SK-N-SH (cell line): ENCODE measurements around the gene ABHD12. TPM values are rescaled to one million over a fixed set of nuclear protein-coding genes. Genes with fewer than 3 reads are reported as not detected.

ENCODE experiments used
- CTCF ChIA-PET: fragments of 300-600, 350-600 bp; formaldehyde crosslinking; extraction: SDS; loops from one replicate; lab custom pipeline; 2021; lab: Yijun Ruan, JAX
- POLR2A ChIA-PET: fragments of 350-600 bp; sonication (Branson Sonifier 250); formaldehyde crosslinking; extraction: SDS; loops from one replicate; lab custom pipeline; 2020; ENCODE audit warnings: antibody characterized with exemption, inconsistent platforms; lab: Yijun Ruan, JAX
- DNase-seq: peaks from one replicate; pipeline ENCODE4 v3.0.0; 2012
- H2AFZ ChIP-seq: fragments of 200-600 bp; sonication (generic); 2 replicates; pipeline ENCODE4 v1.8.1; 2016; ENCODE audit warnings: antibody characterized with exemption, mild to moderate bottlenecking, low read depth
- H3F3A ChIP-seq: fragments of 200-600 bp; sonication (generic); replicated peaks from 2 replicates; pipeline ENCODE3; 2016; ENCODE audit warnings: antibody characterized with exemption, mild to moderate bottlenecking; ENCODE audit not compliant: insufficient read depth
- H3K27ac ChIP-seq, 2 experiments: fragments of 200-500 bp in 1 of 2; fragments of 200-600 bp in 1 of 2; sonication (Bioruptor generic) in 1 of 2; sonication (generic), shearing (Covaris generic) in 1 of 2; 2 replicates each; pipeline versions ENCODE4 v1.5.1 to v1.6.1; 2014 to 2016; ENCODE audit warnings: low read depth in 2 of 2, inconsistent platforms in 1 of 2, low read length in 1 of 2, mild to moderate bottlenecking in 1 of 2, mixed read lengths in 1 of 2
- H3K27me3 ChIP-seq: fragments of 200-600 bp; sonication (generic), shearing (Covaris generic); 2 replicates; pipeline ENCODE4 v1.6.1; 2016; ENCODE audit warnings: mixed run types; ENCODE audit not compliant: insufficient read depth
- H3K36me3 ChIP-seq, 2 experiments: fragments of 200-500 bp in 1 of 2; fragments of 200-600 bp in 1 of 2; sonication (Bioruptor generic) in 1 of 2; sonication (generic) in 1 of 2; replicated peaks in 1 of 2; 2 replicates each; pipeline versions ENCODE3 to v1.5.1; 2014 to 2016; ENCODE audit warnings: low read length in 1 of 2, mild to moderate bottlenecking in 1 of 2; ENCODE audit not compliant: insufficient read depth in 2 of 2, control insufficient read depth in 1 of 2
- H3K4me1 ChIP-seq, 2 experiments: fragments of 200-500 bp in 1 of 2; fragments of 200-600 bp in 1 of 2; sonication (Bioruptor generic) in 1 of 2; sonication (generic), shearing (Covaris generic) in 1 of 2; 2 replicates each; pipeline versions ENCODE4 v1.5.1 to v1.6.1; 2014 to 2016; ENCODE audit warnings: low read depth in 1 of 2, low read length in 1 of 2, mixed run types in 1 of 2; ENCODE audit not compliant: insufficient read depth in 2 of 2, control insufficient read depth in 1 of 2
- H3K4me2 ChIP-seq: fragments of 200-600 bp; sonication (generic), shearing (Covaris generic); 2 replicates; pipeline ENCODE4 v1.6.1; 2017; ENCODE audit warnings: mixed run types
- H3K4me3 ChIP-seq, 2 experiments: fragments of 200-500 bp in 1 of 2; fragments of 200-600 bp in 1 of 2; sonication (Bioruptor generic) in 1 of 2; sonication (generic), shearing (Covaris generic) in 1 of 2; 2 replicates each; pipeline versions ENCODE4 v1.5.1 to v1.8.1; 2014 to 2016; ENCODE audit warnings: low read depth in 2 of 2, inconsistent platforms in 1 of 2, low read length in 1 of 2, mild to moderate bottlenecking in 1 of 2, mixed read lengths in 1 of 2, moderate library complexity in 1 of 2
- H3K79me2 ChIP-seq: fragments of 200-600 bp; sonication (generic); 2 replicates; pipeline ENCODE4 v1.8.1; 2017; ENCODE audit warnings: mild to moderate bottlenecking; ENCODE audit not compliant: insufficient read depth
- H3K9ac ChIP-seq: fragments of 200-600 bp; sonication (generic); 2 replicates; pipeline ENCODE4 v1.6.1; 2017; ENCODE audit warnings: mixed run types
- H3K9me2 ChIP-seq: fragments of 200-600 bp; sonication (generic); 2 replicates; pipeline ENCODE4 v1.6.1; 2017; ENCODE audit warnings: mixed run types
- H3K9me3 ChIP-seq: fragments of 200-600 bp; sonication (generic); 2 replicates; pipeline ENCODE4 v1.6.1; 2017; ENCODE audit warnings: mixed run types, mild to moderate bottlenecking, moderate library complexity
- H4K20me1 ChIP-seq: fragments of 200-600 bp; sonication (generic); 2 replicates; pipeline ENCODE4 v1.6.1; 2017; ENCODE audit warnings: mild to moderate bottlenecking, mixed run types; ENCODE audit not compliant: insufficient read depth
- CHD2 ChIP-seq: fragments of 150-350 bp; IDR thresholded peaks from 2 replicates; pipeline ENCODE4 v1.6.1; 2018; ENCODE audit warnings: low read length; ENCODE audit not compliant: partially characterized antibody
- EZH2phosphoT487 ChIP-seq: fragments of 200-600 bp; sonication (generic); IDR thresholded peaks from 2 replicates; pipeline ENCODE4 v1.6.1; 2017; ENCODE audit warnings: low read depth, mixed run types, mild to moderate bottlenecking, antibody characterized with exemption, moderate library complexity, borderline replicate concordance
- FOXJ3 ChIP-seq: sonication (generic); formaldehyde crosslinking; IDR thresholded peaks from 2 replicates; pipeline ENCODE4 v1.5.1; 2020; ENCODE audit warnings: mild to moderate bottlenecking, missing genetic modification reagents
- FOXM1 ChIP-seq: IDR thresholded peaks from 2 replicates; pipeline ENCODE4 v1.4.0; 2012; ENCODE audit warnings: low read depth, mild to moderate bottlenecking
- JUND ChIP-seq: IDR thresholded peaks from 2 replicates; pipeline ENCODE4 v1.4.0; 2012
- MEF2A ChIP-seq: IDR thresholded peaks from 2 replicates; pipeline ENCODE4 v1.4.0; 2012; ENCODE audit warnings: low read depth, borderline replicate concordance
- MXI1 ChIP-seq: IDR thresholded peaks from 2 replicates; pipeline ENCODE4 v1.6.1; 2012; ENCODE audit warnings: mild to moderate bottlenecking, low read depth, low read length, improper control_type of control experiment
- RAD21 ChIP-seq: IDR thresholded peaks from 2 replicates; pipeline ENCODE4 v1.6.1; 2012; ENCODE audit warnings: mild to moderate bottlenecking, low read length
- RXRA ChIP-seq: IDR thresholded peaks from 2 replicates; pipeline ENCODE4 v1.4.0; 2012; ENCODE audit warnings: low read depth, mild to moderate bottlenecking, borderline replicate concordance
- TEAD4 ChIP-seq: IDR thresholded peaks from 2 replicates; pipeline ENCODE4 v1.4.0; 2012; ENCODE audit warnings: mild to moderate bottlenecking, borderline replicate concordance; ENCODE audit not compliant: insufficient read depth
- YY1 ChIP-seq: IDR thresholded peaks from 2 replicates; pipeline ENCODE4 v1.4.0; 2012; ENCODE audit warnings: low read depth, mild to moderate bottlenecking
- WGBS: methylation state at CpG from one replicate; pipeline ENCODE4 v1.1.6; 2017; ENCODE audit warnings: low lambda C conversion rate; 5-methylcytosine and 5-hydroxymethylcytosine counted together
- polyA plus RNA-seq, 3 experiments: library from polyadenylated mRNA; depleted of rRNA; stranded (reverse); fragments of >200 nt; gene quantifications; 2 replicates each; pipeline ENCODE4 v1.2.3, GENCODE V29; 2012
- TF ChIP-seq, protein P1 (sequence below): fragments of 150-350 bp; IDR thresholded peaks from 2 replicates; pipeline ENCODE4 v1.6.1; 2017; ENCODE audit warnings: antibody characterized with exemption, low read length, low read depth, borderline replicate concordance
- TF ChIP-seq, protein P2 (sequence below): fragments of 200-600 bp; sonication (generic); IDR thresholded peaks from 2 replicates; pipeline ENCODE4 v1.6.1; 2017; ENCODE audit warnings: antibody characterized with exemption, mild to moderate bottlenecking, moderate library complexity
- TF ChIP-seq, protein P3 (sequence below): fragments of 150-350 bp; IDR thresholded peaks from 2 replicates; pipeline ENCODE4 v1.6.1; 2016; ENCODE audit warnings: mild to moderate bottlenecking, low read depth, low read length
- TF ChIP-seq, protein P4 (sequence below): IDR thresholded peaks from 2 replicates; pipeline ENCODE4 v1.6.1; 2012; ENCODE audit warnings: mild to moderate bottlenecking, low read depth, low read length, moderate library complexity

The ABHD12 gene
- polyA plus RNA-seq, 1 of the 3 experiments (the other 2 are of a cell fraction), result 33.5 TPM

DNA sequence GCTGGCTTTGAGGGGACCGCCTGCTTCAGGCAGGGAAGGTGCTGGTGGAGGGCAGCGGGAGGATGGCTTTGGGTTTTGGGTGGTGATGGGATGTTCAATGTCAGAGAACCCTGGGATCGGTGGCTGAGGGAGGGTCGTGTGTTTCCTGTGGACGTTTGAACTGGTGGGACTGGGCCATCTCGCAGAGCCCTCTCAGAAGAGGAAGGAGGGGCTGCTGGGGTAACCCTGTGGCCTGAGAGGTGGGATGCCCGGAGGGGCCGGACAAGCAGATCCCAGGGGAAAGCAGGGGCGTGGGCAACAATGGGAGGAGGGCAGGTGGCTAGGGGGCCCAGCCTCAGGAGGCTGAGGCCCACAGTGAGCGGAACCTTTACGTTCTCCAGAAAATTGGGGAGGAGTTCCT lies 107.8 kb downstream of the ABHD12 start:
- H3K79me2 ChIP-seq, result no peaks in the 10 kb centered on the region
- no peak overlapping the region for H3K9ac ChIP-seq
- ChIA-PET POLR2A (no interaction called here), CTCF (interaction anchor here (8.2 kb wide), 1 partner anchor 12 kb away, joined by 46 read pairs; no protein-coding TSS in a partner anchor)
- H3K27me3 ChIP-seq, result no peaks in the 10 kb centered on the region
- H2AFZ ChIP-seq, result no peak overlapping the region
- H4K20me1 ChIP-seq, result no peaks in the 10 kb centered on the region
- DNase-seq, result no peak
- H3K27ac ChIP-seq, result no peak overlapping the region
- peaks cover 8 to 67% of the 10 kb centered on the region in 2 experiments for H3K36me3 ChIP-seq
- 97% methylated on average over 10 of the region's 11 CpGs for WGBS
- H3K4me1 ChIP-seq, result peaks cover 0 to 16% of the 10 kb centered on the region in 2 experiments; a peak in 1 of 4 replicates
- no peak overlapping the region for H3K4me2 ChIP-seq
- no peak overlapping the region for H3K4me3 ChIP-seq
- no peaks in the 10 kb centered on the region for H3F3A ChIP-seq
- H3K9me2 ChIP-seq, result no peaks in the 10 kb centered on the region
- TF ChIP-seq, protein P1, sequence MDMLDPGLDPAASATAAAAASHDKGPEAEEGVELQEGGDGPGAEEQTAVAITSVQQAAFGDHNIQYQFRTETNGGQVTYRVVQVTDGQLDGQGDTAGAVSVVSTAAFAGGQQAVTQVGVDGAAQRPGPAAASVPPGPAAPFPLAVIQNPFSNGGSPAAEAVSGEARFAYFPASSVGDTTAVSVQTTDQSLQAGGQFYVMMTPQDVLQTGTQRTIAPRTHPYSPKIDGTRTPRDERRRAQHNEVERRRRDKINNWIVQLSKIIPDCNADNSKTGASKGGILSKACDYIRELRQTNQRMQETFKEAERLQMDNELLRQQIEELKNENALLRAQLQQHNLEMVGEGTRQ, result no peak
- TF ChIP-seq TEAD4 (no peak), MXI1 (no peak), CHD2 (no peak), FOXJ3 (CRISPR knock-in tag) (no peak), RXRA (no peak), EZH2phosphoT487 (no peak), FOXM1 (no peak), RAD21 (no peak)
- TF ChIP-seq, protein P2, sequence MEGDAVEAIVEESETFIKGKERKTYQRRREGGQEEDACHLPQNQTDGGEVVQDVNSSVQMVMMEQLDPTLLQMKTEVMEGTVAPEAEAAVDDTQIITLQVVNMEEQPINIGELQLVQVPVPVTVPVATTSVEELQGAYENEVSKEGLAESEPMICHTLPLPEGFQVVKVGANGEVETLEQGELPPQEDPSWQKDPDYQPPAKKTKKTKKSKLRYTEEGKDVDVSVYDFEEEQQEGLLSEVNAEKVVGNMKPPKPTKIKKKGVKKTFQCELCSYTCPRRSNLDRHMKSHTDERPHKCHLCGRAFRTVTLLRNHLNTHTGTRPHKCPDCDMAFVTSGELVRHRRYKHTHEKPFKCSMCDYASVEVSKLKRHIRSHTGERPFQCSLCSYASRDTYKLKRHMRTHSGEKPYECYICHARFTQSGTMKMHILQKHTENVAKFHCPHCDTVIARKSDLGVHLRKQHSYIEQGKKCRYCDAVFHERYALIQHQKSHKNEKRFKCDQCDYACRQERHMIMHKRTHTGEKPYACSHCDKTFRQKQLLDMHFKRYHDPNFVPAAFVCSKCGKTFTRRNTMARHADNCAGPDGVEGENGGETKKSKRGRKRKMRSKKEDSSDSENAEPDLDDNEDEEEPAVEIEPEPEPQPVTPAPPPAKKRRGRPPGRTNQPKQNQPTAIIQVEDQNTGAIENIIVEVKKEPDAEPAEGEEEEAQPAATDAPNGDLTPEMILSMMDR, result no peak
- H3K9me3 ChIP-seq, result no peaks in the 10 kb centered on the region

DNA sequence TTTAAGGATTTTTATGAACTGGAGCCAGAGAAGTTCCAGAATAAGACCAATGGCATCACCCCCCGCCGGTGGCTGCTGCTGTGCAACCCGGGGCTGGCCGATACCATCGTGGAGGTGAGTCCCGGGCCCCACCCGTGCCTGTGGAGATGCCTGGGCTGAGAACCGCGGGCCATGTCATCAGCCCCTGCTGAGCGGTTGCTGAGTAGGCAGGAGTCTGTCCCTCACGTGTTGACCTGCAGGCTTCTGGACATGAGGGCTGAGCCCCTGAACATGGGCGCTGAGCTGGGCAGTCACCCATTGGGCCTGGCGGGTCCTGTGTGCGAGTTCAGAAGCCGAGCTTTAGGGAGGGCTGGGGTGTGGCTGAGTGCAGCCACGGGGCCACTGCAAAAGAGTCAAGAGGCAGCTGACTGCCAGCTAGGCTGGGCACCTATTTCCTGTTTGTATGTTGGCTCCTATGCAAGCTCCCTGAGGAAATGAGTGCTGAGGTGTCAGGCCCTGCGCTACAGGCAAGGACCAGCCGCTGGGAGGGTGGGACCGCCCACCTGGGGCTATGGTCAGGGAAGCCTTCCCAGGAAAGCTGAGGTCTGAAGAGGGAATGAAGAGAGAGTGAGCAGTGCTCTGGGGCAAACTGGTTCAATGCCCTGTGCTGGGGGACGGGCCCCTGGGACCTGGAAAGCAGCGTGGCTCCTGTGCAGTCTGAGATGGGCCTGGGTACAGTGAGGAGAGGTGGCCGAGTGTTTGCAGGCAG lies 108.4 kb downstream of the ABHD12 start:
- no peaks in the 10 kb centered on the region for H3K27me3 ChIP-seq
- H3K4me1 ChIP-seq, result peaks cover 0 to 16% of the 10 kb centered on the region in 2 experiments; a peak in 1 of 4 replicates
- no peaks in the 10 kb centered on the region for H3K9me2 ChIP-seq
- no peaks in the 10 kb centered on the region for H4K20me1 ChIP-seq
- no peak overlapping the region for H3K9ac ChIP-seq
- H3K36me3 ChIP-seq, result peaks cover 3 to 73% of the 10 kb centered on the region in 2 experiments
- 84% methylated on average over 12 of the region's 22 CpGs for WGBS
- H3K9me3 ChIP-seq, result no peaks in the 10 kb centered on the region
- no peak overlapping the region for H3K4me2 ChIP-seq
- H3F3A ChIP-seq, result no peaks in the 10 kb centered on the region
- no peaks in the 10 kb centered on the region for H3K79me2 ChIP-seq
- H3K27ac ChIP-seq, result no peak overlapping the region
- no peak overlapping the region for H3K4me3 ChIP-seq
- no peak overlapping the region for H2AFZ ChIP-seq
- POLR2A ChIA-PET, result no interaction called here
- DNase-seq, result no peak
- CTCF ChIA-PET, result interaction anchor here (1.2 to 8.2 kb wide), 2 partner anchors 12 to 287 kb away, joined by 3 to 46 read pairs; no protein-coding TSS in a partner anchor
- TF ChIP-seq, protein P3, sequence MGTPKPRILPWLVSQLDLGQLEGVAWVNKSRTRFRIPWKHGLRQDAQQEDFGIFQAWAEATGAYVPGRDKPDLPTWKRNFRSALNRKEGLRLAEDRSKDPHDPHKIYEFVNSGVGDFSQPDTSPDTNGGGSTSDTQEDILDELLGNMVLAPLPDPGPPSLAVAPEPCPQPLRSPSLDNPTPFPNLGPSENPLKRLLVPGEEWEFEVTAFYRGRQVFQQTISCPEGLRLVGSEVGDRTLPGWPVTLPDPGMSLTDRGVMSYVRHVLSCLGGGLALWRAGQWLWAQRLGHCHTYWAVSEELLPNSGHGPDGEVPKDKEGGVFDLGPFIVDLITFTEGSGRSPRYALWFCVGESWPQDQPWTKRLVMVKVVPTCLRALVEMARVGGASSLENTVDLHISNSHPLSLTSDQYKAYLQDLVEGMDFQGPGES, result no peak
- TF ChIP-seq CHD2 (no peak), MEF2A (no peak), JUND (no peak), YY1 (no peak)
- TF ChIP-seq, protein P1, result no peak
- TF ChIP-seq, protein P4, sequence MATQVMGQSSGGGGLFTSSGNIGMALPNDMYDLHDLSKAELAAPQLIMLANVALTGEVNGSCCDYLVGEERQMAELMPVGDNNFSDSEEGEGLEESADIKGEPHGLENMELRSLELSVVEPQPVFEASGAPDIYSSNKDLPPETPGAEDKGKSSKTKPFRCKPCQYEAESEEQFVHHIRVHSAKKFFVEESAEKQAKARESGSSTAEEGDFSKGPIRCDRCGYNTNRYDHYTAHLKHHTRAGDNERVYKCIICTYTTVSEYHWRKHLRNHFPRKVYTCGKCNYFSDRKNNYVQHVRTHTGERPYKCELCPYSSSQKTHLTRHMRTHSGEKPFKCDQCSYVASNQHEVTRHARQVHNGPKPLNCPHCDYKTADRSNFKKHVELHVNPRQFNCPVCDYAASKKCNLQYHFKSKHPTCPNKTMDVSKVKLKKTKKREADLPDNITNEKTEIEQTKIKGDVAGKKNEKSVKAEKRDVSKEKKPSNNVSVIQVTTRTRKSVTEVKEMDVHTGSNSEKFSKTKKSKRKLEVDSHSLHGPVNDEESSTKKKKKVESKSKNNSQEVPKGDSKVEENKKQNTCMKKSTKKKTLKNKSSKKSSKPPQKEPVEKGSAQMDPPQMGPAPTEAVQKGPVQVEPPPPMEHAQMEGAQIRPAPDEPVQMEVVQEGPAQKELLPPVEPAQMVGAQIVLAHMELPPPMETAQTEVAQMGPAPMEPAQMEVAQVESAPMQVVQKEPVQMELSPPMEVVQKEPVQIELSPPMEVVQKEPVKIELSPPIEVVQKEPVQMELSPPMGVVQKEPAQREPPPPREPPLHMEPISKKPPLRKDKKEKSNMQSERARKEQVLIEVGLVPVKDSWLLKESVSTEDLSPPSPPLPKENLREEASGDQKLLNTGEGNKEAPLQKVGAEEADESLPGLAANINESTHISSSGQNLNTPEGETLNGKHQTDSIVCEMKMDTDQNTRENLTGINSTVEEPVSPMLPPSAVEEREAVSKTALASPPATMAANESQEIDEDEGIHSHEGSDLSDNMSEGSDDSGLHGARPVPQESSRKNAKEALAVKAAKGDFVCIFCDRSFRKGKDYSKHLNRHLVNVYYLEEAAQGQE, result no peak
